Chondrocyte (in vitro differentiated cells): ENCODE data around the gene NSUN2. TPM values are rescaled to one million over a fixed set of nuclear protein-coding genes. Genes with fewer than 3 reads are reported as not detected.

Experiments used
- DNase-seq: peaks from one replicate; pipeline ENCODE4 v3.0.0; 2021; ENCODE audit warnings: mixed read lengths, low spot score
- H3K27ac Mint-ChIP-seq: one replicate; pipeline ENCODE4 v1.8.0; 2021; ENCODE audit warnings: mild to moderate bottlenecking, moderate library complexity, mixed read lengths; ENCODE audit not compliant: unreplicated experiment
- H3K27me3 Mint-ChIP-seq: 2 replicates; pipeline ENCODE4 v1.8.0; 2021; ENCODE audit warnings: low read depth, mixed read lengths
- H3K36me3 Mint-ChIP-seq: 2 replicates; pipeline ENCODE4 v1.8.0; 2021; ENCODE audit warnings: low read depth, mixed read lengths
- H3K4me1 Mint-ChIP-seq: 2 replicates; pipeline ENCODE4 v1.8.0; 2021; ENCODE audit warnings: low read depth, mild to moderate bottlenecking, mixed read lengths
- H3K4me3 Mint-ChIP-seq: one replicate; pipeline ENCODE4 v1.8.0; 2021; ENCODE audit warnings: mild to moderate bottlenecking, moderate library complexity, mixed read lengths; ENCODE audit not compliant: unreplicated experiment
- H3K9me3 Mint-ChIP-seq: 2 replicates; pipeline ENCODE4 v1.8.0; 2021; ENCODE audit warnings: low read depth, mixed read lengths
- total RNA-seq: library from RNA; stranded (reverse); gene quantifications from 3 replicates; pipeline ENCODE4 v1.2.1, GENCODE V29; 2021
- TF ChIP-seq, protein P1 (sequence below): fragments of 200-600 bp; sonication (generic); IDR thresholded peaks from 2 replicates; pipeline ENCODE4 v1.5.0; 2021; ENCODE audit warnings: antibody characterized with exemption, mild to moderate bottlenecking, moderate library complexity

The NSUN2 gene
- total RNA-seq, 1 donor from 2014 or later, result 48.7 TPM

DNA sequence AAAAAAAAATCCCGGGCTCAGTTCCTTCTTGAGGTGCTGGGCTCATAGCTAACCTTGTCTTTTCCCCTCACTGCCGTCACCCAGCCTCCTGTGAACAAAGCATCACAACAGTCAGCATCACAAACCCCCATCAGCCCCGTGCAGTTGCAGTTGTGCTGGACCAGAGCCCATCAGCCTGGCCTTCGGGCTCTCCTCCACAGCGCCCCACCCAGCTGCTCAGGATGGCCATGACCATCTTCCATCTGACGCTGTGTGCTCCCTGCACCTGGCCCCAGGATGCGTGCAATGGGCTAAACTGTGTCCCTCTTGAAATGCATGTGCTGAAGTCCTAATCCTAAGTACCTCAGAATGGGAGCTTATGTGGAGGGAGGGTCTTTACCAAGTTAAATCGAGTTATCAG lies 48.1 kb downstream of the NSUN2 start:
- H3K9me3 Mint-ChIP-seq, result no peaks in the 10 kb centered on the region
- H3K27me3 Mint-ChIP-seq, result peaks cover 45% of the 10 kb centered on the region
- no peaks in the 10 kb centered on the region for H3K36me3 Mint-ChIP-seq
- DNase-seq, result no peak
- H3K4me1 Mint-ChIP-seq, result peaks cover 16% of the 10 kb centered on the region
- TF ChIP-seq, protein P1, sequence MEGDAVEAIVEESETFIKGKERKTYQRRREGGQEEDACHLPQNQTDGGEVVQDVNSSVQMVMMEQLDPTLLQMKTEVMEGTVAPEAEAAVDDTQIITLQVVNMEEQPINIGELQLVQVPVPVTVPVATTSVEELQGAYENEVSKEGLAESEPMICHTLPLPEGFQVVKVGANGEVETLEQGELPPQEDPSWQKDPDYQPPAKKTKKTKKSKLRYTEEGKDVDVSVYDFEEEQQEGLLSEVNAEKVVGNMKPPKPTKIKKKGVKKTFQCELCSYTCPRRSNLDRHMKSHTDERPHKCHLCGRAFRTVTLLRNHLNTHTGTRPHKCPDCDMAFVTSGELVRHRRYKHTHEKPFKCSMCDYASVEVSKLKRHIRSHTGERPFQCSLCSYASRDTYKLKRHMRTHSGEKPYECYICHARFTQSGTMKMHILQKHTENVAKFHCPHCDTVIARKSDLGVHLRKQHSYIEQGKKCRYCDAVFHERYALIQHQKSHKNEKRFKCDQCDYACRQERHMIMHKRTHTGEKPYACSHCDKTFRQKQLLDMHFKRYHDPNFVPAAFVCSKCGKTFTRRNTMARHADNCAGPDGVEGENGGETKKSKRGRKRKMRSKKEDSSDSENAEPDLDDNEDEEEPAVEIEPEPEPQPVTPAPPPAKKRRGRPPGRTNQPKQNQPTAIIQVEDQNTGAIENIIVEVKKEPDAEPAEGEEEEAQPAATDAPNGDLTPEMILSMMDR, result no peak
- H3K27ac Mint-ChIP-seq, result no peak overlapping the region
- H3K4me3 Mint-ChIP-seq, result no peak overlapping the region

DNA sequence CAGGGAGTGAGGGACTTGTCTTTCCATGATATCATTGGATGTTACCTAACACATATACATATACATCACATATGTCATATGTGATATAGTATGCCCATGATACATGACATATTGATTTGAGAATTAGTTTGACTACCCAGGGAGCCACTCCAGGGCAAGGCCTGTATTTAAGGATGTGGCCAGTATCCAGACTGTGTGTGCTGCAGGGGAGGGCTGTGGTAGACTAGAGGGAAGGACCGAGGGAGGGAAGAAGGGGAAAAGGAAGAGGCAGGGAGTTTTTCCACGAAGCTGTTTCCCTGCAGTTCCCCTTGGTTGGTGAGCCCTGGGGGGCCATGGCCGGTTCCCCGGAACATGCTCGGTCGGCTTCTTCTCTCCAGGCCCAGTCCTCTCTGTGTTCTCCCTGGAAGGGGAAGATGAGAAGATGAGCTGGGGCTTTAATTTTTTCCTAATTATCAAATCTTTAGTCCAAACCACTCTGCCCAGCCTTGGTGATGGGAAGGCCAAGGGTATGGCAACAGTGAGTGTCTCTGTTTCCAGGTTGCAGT lies 48.7 kb downstream of the NSUN2 start:
- Mint-ChIP-seq H3K27ac (no peak overlapping the region), H3K4me3 (no peak overlapping the region), H3K36me3 (no peaks in the 10 kb centered on the region), H3K9me3 (no peaks in the 10 kb centered on the region), H3K4me1 (peaks cover 16% of the 10 kb centered on the region), H3K27me3 (peaks cover 47% of the 10 kb centered on the region)
- TF ChIP-seq, protein P1, result no peak
- DNase-seq, result no peak

GRCh38 chr5:6583049-6583880 lies 49.6 kb downstream of the NSUN2 start:
- Mint-ChIP-seq H3K4me3 (peak overlapping the region; percentile 31), H3K36me3 (no peaks in the 10 kb centered on the region), H3K27me3 (peaks cover 54% of the 10 kb centered on the region), H3K4me1 (peaks cover 16% of the 10 kb centered on the region), H3K27ac (no peak overlapping the region), H3K9me3 (no peaks in the 10 kb centered on the region)
- TF ChIP-seq, protein P1, result peak; percentile 75
- DNase-seq, result no peak

- DNase-seq, result no peak
- Mint-ChIP-seq H3K4me3 (peak overlapping the region; percentile 1), H3K36me3 (no peaks in the 10 kb centered on the region), H3K4me1 (peaks cover 16% of the 10 kb centered on the region), H3K27me3 (peaks cover 61% of the 10 kb centered on the region), H3K27ac (no peak overlapping the region), H3K9me3 (no peaks in the 10 kb centered on the region)
- TF ChIP-seq, protein P1, result no peak
Measured at GRCh38 chr5:6582507-6583048, 50.3 kb downstream of the NSUN2 start.

DNA sequence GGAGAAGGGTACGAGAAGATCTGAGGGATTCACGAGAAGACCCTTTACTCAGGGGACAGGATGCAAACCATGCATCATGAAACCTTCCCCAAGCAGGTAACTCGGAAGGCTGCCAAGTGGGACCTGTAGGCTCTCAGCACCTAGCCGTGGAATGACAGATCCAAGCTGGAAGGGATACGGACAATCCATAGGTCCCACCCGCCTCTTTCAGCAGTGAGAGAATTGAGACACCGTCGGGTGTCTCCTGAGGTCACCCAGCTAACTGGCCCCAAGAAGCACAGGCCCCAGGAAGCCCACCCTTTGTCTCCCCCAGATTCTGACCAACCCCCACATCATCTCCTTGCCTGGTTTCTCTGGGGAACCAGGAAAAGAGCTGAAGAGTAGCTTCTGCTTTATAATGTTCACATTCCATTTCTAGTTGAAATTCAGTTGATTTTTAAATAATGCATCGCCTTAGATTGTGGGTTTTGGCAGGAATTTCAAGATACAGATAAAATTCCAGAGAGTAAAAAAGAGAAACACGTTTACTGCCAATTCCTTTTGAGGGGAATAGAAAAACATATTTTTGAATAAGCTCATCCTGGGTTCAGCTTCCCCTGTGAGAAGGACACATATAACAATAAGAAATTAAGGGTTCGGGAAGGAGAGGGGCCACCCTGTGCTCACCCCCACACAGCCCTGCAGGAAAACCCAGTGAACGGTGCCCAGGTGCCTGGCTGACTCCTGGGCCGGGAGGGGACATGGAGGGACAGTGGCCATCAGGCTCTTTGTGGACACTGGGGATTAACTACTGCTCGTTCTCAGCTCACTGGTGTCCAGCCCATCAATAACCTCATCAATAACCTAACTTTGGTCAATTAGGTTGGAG lies 51.1 kb downstream of the NSUN2 start:
- peaks cover 61% of the 10 kb centered on the region for H3K27me3 Mint-ChIP-seq
- H3K4me3 Mint-ChIP-seq, result no peak overlapping the region
- H3K4me1 Mint-ChIP-seq, result peaks cover 16% of the 10 kb centered on the region
- no peak overlapping the region for H3K27ac Mint-ChIP-seq
- no peak for DNase-seq
- TF ChIP-seq, protein P1, result no peak
- H3K9me3 Mint-ChIP-seq, result no peaks in the 10 kb centered on the region
- H3K36me3 Mint-ChIP-seq, result no peaks in the 10 kb centered on the region
